NCI-H146 treated with DMSO at 0.1 percent for 48 hours (cell line): Measurements from ENCODE around the gene MLF1.

Source experiments
- DNase-seq: peaks from one replicate; lab custom pipeline; 2025; ENCODE audit not compliant: unreplicated experiment; lab: John Stamatoyannopoulos, UW

The MLF1 gene

GRCh38 chr3:158573714-158574113 lies 2.7 kb downstream of the MLF1 start:
- no peak for DNase-seq

DNA sequence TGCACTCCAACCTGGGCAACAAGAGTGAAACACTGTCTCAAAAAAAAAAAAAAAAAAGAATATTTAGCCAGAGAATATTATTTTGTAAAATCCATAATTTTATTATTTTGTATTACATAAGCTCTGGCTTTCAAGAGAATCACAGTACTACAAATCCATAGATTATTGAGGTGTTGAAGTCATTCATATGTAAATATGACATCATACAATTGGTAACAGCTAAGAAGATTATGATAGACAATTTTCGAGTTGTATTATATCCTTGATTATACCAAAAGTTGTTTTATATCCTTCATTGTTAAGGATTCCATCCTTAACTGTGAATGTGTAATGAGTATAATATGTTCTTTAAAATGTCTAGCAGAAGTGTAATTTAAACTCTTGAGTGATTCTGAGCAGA lies 3.7 kb downstream of the MLF1 start:
- no peak for DNase-seq

DNA sequence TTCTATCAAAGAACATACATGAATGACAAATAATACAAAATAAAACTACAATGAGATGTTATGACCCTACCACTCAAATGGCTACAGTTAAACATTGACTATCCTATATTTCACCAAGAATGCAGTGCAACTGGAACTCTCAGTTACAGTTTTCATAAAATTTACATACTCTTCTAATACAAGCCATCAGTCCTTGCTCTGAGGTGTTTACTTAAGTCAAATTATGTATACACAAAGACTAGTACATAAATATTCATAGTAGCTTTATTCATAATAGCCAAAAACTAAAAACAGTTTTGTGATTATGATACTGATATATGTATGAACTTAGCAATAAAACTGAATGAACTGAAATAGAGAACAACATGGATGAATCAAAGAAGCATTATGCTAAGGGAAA lies 19.2 kb downstream of the MLF1 start:
- no peak for DNase-seq

GRCh38 chr3:158600787-158601186 lies 29.8 kb downstream of the MLF1 start:
- DNase-seq = no peak

GRCh38 chr3:158602227-158602626 lies 31.2 kb downstream of the MLF1 start:
- DNase-seq = no peak

DNA sequence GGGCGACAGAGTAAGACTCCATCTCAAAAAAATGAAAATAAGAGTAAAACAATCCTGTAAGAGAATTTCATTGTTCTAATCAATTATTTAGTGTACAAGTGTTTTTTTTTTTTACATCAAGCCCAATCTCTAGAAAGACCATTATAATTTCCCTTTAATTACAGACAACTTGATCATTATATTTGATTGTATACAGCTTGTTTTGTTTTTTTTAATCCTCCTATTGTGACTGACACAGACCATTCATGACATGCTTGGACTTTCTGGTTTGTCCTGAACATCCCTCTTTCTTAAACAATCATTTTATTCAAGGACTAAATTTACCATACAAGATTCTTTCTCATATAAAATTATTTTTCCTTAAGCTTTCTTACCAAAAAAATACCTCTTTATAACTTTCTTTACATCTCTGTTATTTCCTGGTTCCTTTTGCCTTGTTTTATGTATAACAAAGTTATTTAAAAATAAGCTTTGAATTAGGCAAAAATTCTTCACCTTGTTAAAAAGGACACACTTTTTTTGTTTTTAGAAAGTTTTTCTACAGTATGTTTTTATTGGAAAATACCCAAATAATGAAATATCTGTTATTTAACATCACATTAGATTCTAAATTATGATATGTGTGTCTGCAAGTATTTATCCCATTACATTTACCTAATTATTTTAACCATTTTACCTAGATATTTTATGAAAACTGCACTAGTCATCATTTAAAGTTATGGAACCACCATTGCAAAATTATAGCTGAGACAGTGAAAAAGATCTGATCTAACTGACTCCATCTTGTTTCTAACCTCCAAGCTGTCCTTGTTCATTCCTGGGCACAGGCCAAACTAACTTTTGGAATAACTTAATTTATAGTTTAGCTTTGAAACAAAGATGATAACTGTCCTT lies 47.2 kb downstream of the MLF1 start:
- DNase-seq = no peak

DNA sequence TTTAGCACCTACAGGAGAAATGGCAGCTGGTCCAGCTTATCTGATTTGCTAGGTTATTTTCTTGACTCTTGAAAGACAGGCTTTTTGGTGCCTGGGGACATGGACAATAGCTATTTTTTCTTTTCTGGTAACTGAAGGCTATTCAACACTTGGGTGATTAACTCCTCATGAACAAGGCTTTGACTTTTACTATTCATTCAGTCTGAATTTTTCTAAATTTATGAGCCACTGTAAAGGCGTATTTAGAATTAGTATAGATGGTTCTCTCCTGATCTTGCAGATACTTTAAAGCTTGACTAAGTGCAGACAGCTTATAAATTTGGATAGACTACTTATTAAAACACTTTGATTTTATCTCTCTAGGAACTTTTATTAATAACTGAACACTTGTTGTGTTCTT lies 54.9 kb downstream of the MLF1 start:
- DNase-seq = no peak

DNA sequence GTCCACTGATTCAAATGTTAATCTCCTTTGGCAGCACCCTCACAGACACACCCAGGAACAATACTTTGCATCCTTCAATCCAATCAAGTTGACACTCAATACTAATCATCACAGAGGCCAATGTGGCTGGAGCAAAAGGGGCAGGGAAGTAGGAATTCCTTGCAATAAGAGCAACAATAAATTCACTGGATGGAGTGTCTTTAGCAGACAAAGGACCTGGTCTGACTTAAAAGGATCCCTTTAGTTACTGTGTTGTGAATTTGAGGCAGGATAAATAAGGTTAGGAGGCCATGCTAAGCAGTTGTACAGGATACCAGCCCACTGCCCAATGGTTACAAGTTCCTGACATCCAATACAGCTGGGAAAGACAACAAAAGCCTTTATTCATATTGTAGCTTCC lies 61.0 kb downstream of the MLF1 start:
- no peak for DNase-seq

DNA sequence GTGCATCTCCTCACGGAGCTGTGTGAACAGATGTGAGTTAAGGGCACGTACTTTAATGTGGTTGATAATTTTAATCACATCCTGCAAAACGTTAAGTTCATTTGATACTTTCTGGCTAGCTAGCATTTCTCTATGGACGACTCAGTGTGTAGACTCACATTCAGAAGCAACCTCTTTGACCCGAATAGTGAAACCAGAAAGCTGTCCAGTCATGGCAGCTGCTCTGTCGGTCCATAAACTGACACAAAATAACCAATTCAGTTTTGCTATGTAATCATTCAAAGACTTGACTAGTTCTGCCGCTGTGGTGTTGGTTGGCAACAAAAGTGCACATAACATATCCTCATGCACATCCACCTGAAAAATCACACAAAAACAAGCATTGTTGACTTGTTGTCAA lies 69.7 kb downstream of the MLF1 start:
- no peak for DNase-seq

- no peak for DNase-seq
These were observed 71.0 kb downstream of the MLF1 start for GRCh38 chr3:158642005-158642404.

GRCh38 chr3:158642474-158643210 lies 71.6 kb downstream of the MLF1 start:
- DNase-seq = no peak

GRCh38 chr3:158644345-158644908 lies 73.4 kb downstream of the MLF1 start, which contains the start of gene GFM1:
GFM1 (plus strand) TSS chr3:158644527; CDS start chr3:158644635, 108 bp downstream.
- DNase-seq = peak; percentile 99

DNA sequence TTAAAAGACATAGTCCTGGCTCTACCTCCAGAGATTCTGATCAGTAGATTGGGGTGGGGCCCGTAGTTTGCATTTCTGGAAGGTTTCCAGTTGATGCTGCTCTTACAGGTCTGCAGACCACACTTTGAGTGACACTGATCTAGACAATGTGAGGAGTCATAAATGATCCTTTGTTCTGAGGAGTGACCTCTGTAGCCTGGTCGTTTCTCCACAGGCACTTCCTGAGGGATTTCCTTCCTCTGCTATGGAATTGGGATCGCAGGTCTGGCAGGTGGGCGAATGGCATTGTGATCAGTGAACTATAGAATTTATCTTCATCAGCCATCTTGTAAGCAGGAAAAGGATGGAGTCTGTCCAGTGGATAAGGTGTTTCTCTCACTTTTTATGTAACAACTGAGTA lies 78.8 kb downstream of the MLF1 start:
- DNase-seq = no peak

DNA sequence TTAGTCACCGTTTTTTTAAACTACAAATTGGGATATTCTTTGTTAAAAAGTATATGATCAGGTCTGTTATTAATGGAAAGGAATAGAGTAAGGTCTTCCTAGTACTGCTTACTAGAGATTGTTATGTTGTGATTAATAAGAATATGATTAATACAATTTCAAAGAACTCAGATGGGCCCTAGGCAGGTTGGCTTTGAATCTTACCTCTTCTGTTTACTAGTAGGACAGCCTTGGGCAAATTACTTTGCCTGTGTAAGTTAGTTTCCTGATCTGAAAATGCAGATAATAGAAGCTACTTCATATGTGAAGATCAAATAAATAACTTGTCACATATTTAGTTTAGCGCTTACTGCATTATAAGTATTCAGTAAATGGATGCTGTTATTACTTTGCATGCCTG lies 80.2 kb downstream of the MLF1 start:
- DNase-seq = no peak

- DNase-seq = no peak
These were observed 81.5 kb downstream of the MLF1 start for GRCh38 chr3:158652463-158652862.
